ENCODE data around the gene ST6GALNAC6.

- TF ChIP-seq CTCF (IDR thresholded peaks at IDR 0.05 in 2 of 3, conservative IDR thresholded peaks at IDR 0.05 in 1 of 3; ENCODE audit: control insufficient read depth in 2 of 3, extremely low read depth in 1 of 3, insufficient read depth in 1 of 3, low read depth in 3 of 3, low read length in 3 of 3) (no peak), POLR2A (IDR thresholded peaks at IDR 0.05; ENCODE audit: low read depth, low read length) (no peak)
Measured at GRCh38 chr9:127872369-127873222, 26.8 kb downstream of the ST6GALNAC6 start.

All from GM12878 (cell line).